ENCODE results near the gene YBEY.

The YBEY gene

GRCh38 chr21:46319186-46319585 is 33.0 kb downstream of the YBEY start:
- DNase-seq (ENCODE audit: low read depth) = no peak
- no peak for TF ChIP-seq CTCF (IDR thresholded peaks at IDR 0.05; ENCODE audit: control insufficient read depth, extremely low read depth, insufficient read depth)
- no peak overlapping the region for H3K4me3 ChIP-seq (ENCODE audit: low read depth, low read length)

GRCh38 chr21:46320331-46320801 is 34.2 kb downstream of the YBEY start:
- no peak for DNase-seq (ENCODE audit: low read depth)
- no peak for TF ChIP-seq CTCF (IDR thresholded peaks at IDR 0.05; ENCODE audit: control insufficient read depth, extremely low read depth, insufficient read depth)

GRCh38 chr21:46322351-46323226 is 36.4 kb downstream of the YBEY start:
- TF ChIP-seq CTCF (IDR thresholded peaks at IDR 0.05; ENCODE audit: control insufficient read depth, extremely low read depth, insufficient read depth) = no peak
- DNase-seq (ENCODE audit: low read depth) = no peak
- peak overlapping the region; percentile 92 for H3K4me3 ChIP-seq (ENCODE audit: low read depth, low read length)

More at GRCh38 chr21:46320331-46320801, 34.2 kb downstream of the YBEY start:
- H3K4me3 ChIP-seq (ENCODE audit: low read depth, low read length) = no peak overlapping the region

- no peak for DNase-seq (ENCODE audit: low read depth)
- TF ChIP-seq CTCF (IDR thresholded peaks at IDR 0.05; ENCODE audit: control insufficient read depth, extremely low read depth, insufficient read depth) = no peak
- peak overlapping the region; percentile 92 for H3K4me3 ChIP-seq (ENCODE audit: low read depth, low read length)
These were observed 37.1 kb downstream of the YBEY start for GRCh38 chr21:46323227-46323709.

- H3K4me3 ChIP-seq (ENCODE audit: low read depth, low read length) = peak within 1 kb of the TSS; percentile 92
- DNase-seq (ENCODE audit: low read depth) = peak; percentile 88
- no peak for TF ChIP-seq CTCF (IDR thresholded peaks at IDR 0.05; ENCODE audit: control insufficient read depth, extremely low read depth, insufficient read depth)
These were observed 37.7 kb downstream of the YBEY start, which contains the start of the genes C21orf58 and PCNT for GRCh38 chr21:46323710-46324389. C21orf58 (minus strand) TSS chr21:46323870; CDS start chr21:46322738, 1,132 bp downstream. PCNT (plus strand) TSS chr21:46324156; CDS start chr21:46324229, 73 bp downstream.

GRCh38 chr21:46324390-46325072 is 38.4 kb downstream of the YBEY start:
- peak overlapping the region; percentile 92 for H3K4me3 ChIP-seq (ENCODE audit: low read depth, low read length)
- no peak for TF ChIP-seq CTCF (IDR thresholded peaks at IDR 0.05; ENCODE audit: control insufficient read depth, extremely low read depth, insufficient read depth)
- DNase-seq (ENCODE audit: low read depth) = peak; percentile 15

All from LNCaP clone FGC (cell line).